Measurements from ENCODE around the gene ALK. TPM values are rescaled to one million over a fixed set of nuclear protein-coding genes. Genes with fewer than 3 reads are reported as not detected.
"Not testable (repeated sequence)": the region's sequence is repeated elsewhere in the genome, so short reads cannot be mapped to it uniquely, and the experiment has no call there.

The ALK gene
- total RNA-seq, 1 donor from 2014 or later: not detected

DNA sequence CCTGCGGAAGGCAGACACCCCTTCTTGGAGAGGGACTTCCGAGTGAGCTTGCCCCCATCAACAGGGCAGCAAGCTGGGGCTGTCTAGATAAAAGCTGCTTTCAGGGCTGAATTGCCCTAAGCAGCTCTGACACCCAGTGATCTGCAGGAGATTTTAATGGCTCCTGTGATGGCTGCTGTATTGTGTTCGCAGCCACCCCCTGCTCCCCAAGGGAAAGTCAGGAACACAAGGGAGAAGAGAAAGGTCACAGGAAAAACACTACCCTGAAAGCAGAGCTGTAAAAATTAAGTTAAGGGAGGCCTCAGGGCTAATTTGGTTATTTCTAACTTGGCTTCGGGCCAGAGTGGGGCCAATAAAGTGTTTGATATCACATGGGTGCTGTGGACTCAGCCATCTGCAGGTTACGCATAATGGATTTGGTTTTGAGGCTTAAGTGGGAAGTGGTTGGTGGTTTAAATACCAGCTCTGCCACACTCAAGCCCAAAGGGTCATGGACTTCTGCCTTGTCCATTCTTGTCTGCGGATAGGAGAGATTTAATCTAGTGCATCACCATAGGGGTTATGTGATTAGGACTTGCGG is 658.6 kb downstream of the ALK start:
- intact Hi-C loops (cut with DNase I): no loop called here
- DNase-seq (ENCODE audit: low spot score): peak; percentile 9

DNA sequence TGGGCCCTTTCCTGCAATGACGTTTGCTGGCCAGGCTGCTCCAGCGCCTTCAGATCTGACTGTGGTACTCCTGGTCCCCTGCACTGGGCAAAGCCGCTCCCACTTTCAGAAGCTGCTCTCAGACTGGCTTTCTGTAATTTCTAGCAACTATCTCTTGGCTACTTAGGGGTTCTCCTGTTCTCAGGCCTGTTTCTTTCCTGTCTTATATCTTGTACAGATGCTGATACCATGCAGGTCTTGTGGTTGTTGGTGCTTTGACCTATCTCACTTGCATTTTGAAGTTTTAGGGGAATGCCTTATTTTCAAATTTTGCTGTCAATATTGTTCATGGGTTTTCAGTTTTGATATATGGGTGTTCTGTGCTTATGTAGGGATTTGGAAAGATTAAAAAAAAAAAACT is 660.4 kb downstream of the ALK start:
- DNase-seq (ENCODE audit: low spot score): peak; percentile 14
- intact Hi-C loops (cut with DNase I): no loop called here

DNA sequence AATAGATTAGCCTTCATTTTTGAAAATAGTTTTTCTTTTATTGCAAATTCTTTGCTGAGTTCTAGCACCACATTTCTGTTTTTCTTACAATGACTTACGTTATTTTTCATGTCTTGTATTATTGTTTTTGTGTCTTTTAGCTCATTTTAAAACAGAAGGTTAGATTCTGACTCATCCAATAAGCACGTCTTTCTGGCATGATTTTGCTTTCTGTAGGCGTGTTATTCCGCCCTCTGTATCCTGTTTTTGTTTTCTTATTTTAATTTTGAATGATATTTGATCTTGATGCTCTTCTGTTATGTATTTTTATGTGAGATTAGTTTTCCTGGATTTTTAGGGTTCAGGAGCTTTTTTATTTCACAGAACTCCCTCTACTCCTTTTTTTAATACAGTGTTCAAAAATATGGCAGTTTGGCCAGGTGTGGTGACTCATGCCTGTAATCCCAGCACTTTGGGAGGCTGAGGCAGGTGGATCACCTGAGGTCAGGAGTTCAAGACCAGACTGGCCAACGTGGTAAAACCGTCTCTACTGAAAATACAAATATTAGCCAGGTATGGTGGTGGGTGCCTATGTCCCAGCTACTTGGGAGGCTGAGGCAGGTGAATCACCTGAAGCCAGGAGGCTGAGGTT is 661.1 kb downstream of the ALK start:
- intact Hi-C loops (cut with DNase I): no loop called here

DNA sequence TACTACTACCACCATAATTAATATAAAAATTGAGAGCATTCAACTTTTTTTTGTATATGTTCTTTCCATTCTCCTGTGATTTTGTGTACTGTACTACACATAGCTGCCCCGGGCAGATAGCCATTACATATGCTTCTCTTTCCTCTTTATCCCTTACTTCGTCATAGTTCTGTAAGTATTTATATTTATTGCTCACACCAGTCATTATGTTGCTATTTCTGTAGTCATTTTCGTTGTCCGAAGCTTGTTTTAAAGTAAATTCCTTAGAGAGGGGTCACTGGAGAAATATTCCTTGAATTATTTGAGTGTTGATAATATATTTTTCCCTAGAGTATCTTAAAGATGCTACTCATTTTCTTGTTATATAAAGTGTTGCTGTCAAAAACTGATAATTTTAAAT is 662.2 kb downstream of the ALK start:
- DNase-seq (ENCODE audit: low spot score): no peak
- intact Hi-C loops (cut with DNase I): no loop called here

More for the DNA sequence above, 661.1 kb downstream of the ALK start:
- DNase-seq (ENCODE audit: low spot score): peak; percentile 12

DNA sequence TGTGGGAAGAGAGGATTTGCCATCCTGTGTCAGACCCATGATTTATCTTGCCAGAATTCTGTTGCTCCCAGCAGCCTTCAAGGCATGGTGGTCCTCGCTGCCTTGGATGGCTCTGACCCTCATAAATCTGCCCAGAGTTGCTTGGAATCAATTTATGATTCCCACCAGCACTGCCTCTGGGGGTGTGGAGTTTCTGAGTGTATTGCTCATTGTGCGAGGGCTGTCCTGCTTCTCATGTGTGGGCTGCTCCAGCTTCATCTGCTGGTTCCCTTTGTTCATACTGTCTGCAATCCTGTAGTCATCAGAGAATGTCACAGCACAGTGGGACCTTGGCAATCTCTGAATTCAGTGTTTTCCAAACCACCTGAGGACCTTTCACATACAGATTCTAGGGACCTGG is 666.4 kb downstream of the ALK start:
- DNase-seq (ENCODE audit: low spot score): peak; percentile 31
- intact Hi-C loops (cut with DNase I): no loop called here

DNA sequence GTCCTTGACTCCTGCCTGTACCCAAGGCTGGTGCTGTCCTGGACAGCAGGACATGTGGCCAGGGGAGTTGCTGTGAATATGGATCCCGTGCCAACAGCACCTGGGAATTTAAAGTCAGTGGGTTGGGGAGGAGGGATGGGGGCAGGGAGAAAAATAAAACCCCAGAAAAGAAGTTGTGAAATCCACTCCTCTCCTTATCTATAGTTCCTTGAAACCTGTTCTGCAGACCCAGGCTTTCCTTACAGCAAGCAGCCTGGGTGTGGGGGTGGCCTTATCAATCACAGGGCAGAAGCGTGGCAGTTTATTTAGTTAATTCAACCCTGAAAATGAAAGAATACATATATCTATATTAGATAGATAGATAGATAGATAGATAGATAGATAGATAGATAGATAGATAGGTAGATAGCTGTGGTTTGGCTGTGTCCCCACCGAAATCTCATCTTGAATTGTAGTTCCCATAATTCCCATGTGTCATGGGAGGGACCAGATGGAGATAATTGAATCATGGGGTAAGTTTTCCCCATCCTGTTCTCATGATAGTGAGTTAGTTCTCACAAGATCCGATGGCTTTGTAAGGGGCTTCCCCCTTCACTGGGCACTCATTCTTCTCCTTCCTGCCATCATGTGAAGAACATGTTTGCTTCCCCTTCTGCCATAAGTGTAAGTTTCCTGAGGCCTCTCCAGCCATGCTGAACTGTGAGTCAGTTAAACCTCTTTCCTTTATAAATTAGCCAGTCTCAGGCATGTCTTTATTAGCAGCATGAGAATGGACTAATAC is 667.7 kb downstream of the ALK start:
- DNase-seq (ENCODE audit: low spot score); intact Hi-C loops (cut with DNase I): not testable (repeated sequence)

DNA sequence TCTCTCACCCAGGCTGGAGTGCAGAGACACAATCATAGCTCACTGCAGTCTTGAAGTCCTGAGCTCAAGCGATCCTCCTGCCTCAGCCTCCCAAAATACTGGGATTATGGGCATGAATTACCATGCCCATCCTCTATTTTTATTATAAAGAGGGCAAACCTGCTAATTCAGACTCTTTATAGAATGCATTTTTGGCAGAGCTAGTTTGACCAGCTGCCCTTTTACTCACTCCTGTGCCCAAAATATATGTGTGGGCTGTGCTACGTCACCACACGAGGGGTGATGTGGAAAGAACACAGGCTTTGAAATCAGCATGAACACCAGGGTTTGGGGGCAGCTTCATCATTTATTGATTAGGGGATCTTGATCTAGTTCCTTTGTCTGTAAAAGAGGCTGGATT is 668.4 kb downstream of the ALK start:
- intact Hi-C loops (cut with DNase I): no loop called here
- DNase-seq (ENCODE audit: low spot score): no peak

DNA sequence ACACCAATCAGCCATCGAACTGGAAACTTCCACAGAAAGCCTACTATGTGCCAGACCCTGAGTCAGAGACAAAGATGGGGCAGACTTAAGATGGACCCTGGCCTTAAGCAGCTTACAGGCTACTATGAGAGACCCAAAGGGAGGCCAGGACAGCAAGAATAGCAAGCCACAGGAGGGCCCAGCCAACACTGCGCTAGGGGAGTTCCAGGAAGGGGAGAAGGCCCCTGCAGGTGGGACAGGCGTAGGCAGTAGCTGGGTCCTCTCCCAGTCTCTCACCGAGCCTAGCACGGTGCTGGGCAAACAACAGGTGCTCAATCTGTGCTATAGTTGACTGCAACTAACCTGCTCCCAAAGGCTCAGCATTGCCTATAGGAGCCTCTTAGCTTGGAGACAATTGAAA is 670.0 kb downstream of the ALK start:
- intact Hi-C loops (cut with DNase I): no loop called here
- peak; percentile 26 for DNase-seq (ENCODE audit: low spot score)

DNA sequence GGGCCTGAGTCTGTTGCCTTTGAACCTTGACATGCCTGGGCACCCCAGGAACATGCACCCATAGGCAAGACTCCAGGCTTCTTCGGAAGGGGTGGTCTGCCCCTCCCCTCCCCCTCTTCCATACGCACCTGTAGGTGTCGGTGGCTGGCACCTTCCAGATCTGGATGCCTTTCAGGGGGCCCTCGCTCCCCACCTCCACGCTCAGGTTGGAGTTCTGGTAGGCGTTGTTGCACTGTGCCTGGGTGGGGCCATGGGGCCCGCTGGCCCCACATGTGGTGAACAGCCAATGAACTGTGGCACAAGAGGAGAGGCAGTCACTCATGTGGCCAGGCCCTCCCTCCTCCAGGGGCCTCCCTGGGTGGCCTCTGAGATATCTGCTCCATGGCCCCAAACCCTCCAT is 670.4 kb downstream of the ALK start:
- peak; percentile 33 for DNase-seq (ENCODE audit: low spot score)
- intact Hi-C loops (cut with DNase I): no loop called here

DNA sequence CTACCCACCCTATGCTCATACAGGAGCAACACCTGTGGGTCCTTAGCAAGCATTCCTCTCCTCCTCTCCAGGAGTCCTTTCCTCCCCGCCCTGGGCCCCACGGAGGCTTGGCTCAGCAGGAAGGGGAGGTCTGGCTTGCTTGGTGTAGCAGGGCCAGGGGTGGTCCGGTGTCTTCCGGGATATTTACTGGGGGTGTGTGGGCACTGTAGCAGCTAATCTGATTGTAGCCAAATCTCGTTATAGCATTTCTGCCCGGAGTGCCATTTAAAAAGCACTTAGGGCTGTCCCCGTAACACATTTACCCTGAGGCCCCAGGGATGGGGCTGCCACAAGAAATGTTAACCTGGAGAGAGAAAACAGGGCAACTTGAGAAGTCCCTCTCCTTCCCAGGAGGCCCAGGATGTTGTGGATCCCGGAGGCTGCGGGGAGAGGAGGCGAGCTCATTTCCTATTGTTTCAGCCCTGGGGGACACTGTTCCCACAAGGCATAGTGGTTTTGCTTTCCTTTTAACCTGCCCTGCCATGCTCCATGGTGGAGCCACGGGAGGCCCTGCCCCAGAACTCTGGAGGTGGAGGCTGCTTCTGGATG is 671.6 kb downstream of the ALK start:
- intact Hi-C loops (cut with DNase I): no loop called here
- peak; percentile 47 for DNase-seq (ENCODE audit: low spot score)

DNA sequence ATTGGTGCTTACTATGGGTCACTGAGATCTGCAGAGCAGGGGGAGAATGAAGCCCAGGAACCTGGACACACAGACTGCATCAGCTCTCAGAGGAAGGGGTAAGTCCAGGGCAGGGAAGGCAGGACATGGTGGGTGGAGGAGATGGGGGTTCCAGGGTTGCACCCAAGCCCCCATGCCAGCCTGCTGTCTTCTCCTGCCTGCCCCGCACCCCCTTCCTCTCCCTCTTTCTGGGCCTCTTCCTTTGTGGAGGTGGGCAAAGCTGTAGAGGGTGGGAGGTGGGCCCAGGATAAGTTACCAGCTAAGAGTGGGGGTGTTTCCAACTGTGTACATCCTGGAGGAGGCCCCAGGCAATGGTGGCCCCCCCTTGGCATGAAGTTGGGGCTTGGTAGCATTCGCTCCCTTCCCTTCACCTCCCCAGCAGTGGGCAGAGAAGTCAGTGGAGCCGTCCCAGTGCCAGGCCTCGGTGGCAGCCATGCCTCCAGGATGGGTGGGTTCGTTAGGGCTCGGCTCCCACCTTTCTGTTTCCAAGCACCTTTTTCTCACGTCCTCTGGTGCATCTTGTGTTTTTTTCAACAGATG is 674.0 kb downstream of the ALK start:
- intact Hi-C loops (cut with DNase I): no loop called here
- peak; percentile 41 for DNase-seq (ENCODE audit: low spot score)

DNA sequence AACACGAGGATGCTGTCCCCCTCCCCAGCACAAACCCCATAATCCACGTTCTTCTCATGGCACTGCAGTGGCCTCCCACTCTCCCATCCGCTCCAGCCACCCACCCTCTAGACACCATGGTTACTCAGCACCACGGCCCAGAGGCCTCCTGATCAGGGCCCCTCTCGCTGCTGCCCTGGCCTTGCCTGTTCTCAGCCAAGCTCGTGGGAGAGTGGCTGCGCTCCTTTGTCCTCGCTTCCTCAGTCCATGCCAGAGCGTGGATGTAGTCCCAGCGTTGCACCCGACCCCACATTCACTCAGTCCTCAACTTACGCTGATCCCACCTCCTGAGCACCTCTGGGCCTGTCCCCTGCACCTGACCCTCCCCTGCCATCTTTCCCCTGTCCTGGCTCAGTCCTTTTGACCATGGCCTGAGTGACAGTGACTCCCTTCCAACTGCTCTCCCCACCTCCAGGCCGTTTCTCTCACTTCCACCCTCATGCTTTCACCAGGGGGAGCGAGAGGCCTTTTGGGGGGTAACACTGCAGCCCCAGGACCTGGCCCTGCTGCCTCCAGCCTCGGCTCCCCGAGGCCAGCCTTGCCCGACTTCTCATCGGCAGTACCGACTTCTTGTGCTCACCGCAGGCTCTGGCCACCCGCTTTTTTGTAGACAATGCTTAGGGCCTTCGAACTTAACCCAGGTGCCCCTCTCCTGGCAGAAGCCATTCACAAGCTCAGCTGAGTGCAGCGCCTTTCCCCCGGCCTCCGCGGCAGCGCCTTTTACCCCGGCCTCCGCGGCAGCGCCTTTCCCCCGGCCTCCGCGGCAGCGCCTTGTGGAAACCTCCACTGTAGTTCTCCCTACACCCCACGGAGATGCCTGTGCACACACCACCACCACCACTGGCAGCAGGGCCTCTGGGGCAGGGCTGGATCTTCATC is 674.7 kb downstream of the ALK start:
- intact Hi-C loops (cut with DNase I): no loop called here
- peak; percentile 74 for DNase-seq (ENCODE audit: low spot score)

DNA sequence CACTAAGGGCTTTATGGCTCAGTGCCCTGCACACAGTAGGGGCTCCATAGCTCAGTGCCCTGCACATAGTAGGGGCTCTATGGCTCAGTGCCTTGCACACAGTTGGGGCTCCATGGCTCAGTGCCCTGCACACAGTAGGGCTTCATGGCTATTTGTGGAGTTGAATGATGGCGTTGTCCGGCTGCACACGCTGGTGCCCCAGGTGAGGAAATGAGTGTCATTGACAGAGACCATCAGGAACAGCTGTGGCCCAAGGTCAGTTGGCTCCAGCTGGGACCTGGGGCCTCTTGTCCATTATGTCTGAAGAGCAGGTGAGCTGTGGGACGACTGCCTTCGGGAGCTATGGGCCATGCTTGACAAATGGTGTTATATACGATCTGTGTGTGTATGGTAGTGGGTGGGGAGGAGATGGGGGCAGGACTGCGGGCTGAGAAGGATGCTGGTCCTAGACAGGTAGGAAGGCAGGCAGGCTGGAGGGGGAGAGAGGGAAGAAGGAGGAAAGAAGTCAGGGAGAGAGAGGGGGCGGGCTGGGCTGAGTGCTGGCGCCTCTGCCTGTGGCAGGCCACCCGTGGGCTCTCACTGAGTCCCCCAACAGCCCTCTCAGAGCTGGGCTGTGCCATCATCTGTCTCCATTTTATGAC is 675.5 kb downstream of the ALK start:
- DNase-seq (ENCODE audit: low spot score): peak; percentile 70
- intact Hi-C loops (cut with DNase I): no loop called here

DNA sequence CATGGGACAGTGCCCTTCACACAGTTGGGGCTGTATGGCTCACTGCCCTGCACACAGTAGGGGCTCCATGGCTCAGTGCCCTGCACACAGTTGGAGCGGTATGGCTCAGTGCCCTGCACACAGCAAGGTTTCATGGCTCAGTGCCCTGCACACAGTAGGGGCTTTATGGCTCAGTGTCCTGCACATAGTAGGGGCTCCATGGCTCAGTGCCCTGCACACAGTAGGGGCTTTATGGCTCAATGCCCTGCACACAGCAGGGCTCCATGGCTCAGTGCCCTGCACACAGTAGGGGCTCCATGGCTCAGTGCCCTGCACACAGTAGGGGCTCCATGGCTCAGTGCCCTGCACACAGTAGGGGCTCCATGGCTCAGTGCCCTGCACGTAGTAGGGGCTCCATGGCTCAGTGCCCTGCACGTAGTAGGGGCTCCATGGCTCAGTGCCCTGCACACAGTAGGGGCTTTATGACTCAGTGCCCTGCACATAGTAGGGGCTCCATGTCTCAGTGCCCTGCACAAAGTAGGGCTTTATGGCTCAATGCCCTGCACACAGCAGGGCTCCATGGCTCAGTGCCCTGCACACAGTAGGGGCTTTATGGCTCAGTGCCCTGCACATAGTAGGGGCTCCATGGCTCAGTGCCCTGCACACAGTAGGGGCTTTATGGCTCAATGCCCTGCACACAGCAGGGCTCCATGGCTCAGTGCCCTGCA is 676.2 kb downstream of the ALK start:
- peak; percentile 19 for DNase-seq (ENCODE audit: low spot score)
- intact Hi-C loops (cut with DNase I): not testable (repeated sequence)

DNA sequence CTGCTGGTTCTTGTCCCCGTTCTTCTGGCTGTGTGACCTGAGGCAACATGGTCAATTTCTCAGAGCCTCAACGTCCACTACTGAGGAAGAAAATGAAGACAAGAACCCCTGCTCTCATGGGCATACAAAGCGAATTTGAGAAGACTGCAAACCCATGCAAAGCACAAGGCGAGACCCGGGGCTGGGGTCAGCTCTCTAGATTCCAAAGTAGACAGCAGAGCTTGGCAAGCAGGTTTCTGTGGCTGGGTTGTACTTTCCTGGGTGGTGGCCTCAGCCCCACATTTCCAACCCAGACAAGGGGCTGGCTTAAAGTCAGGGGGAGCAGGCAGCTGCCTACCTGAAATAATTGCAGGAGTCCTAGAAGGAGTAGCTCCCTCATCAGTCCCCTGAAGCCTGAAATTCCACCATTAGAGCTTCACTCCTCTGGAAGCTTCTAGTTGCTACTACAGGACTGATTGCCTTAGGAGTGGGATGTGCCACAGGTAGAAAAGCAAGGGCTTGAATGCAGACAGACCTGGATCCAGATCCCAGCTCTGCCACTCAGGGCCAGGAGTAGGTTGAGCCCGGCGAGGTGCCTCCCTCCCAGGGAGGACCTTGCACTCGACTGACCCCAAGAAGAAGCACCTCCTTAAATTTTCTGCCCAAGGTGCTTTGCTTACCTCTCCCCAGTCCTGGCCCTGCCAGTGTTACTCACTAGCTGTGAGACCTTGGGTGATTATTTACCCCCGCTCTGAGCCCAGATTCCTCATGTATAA is 678.6 kb downstream of the ALK start:
- DNase-seq (ENCODE audit: low spot score): peak; percentile 63
- intact Hi-C loops (cut with DNase I): no loop called here

DNA sequence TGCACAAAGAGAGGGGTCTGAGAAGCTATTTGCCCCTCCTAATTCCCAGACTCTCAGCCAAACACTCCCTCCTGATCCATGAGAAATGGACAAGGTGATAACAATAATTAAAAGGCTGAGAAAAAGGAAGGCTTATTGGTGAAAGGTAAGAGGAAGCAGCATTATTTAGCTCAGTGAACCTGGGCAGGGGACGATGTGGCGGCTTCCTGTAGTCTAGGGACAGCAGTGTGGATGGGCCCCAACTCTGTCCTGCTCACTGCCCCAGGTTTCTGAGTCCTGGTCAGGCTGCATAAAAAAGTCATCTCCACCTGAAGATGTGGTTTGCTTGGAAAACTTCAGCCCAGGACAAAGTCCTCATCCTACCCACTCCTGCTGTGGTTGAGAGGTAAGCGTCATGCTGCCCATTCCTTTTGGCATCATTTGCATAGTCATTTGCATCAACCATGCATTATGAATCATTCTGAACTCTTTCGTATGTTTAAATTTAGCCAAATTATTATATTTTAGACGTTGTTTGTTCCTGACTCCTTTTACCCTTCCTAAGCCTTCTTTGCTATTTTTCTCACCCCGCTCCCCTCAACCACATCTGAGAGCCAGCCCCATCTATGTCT is 679.3 kb downstream of the ALK start:
- intact Hi-C loops (cut with DNase I): no loop called here
- peak; percentile 69 for DNase-seq (ENCODE audit: low spot score)

DNA sequence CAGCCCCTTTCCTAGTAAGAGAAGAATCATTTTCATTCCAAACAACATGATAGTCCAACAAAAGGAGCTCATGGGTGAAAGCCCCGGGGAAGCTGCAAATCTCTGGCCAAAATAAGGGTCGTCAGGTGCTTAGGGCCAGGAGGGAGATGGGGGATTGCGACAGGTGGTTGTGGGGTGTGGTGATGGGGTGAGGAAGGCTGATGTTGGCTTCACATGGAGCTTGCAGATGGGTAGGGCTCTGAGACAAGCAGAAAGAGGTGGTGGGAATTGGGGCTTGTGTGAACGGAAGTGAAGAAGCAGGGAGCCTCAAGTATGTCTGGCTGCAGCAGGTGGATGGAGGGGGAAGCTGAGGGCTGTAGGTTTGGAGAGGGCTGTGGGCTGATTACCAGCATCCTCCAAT is 680.0 kb downstream of the ALK start:
- intact Hi-C loops (cut with DNase I): no loop called here
- DNase-seq (ENCODE audit: low spot score): no peak
